ENCODE measurements around the gene ADAMTSL1. TPM values are rescaled to one million over a fixed set of nuclear protein-coding genes. Genes with fewer than 3 reads are reported as not detected.

Gene ADAMTSL1
- polyA plus RNA-seq, 2 of the 4 experiments (the other 2 are of a cell fraction), result 0.03 TPM; not detected in 1

DNA sequence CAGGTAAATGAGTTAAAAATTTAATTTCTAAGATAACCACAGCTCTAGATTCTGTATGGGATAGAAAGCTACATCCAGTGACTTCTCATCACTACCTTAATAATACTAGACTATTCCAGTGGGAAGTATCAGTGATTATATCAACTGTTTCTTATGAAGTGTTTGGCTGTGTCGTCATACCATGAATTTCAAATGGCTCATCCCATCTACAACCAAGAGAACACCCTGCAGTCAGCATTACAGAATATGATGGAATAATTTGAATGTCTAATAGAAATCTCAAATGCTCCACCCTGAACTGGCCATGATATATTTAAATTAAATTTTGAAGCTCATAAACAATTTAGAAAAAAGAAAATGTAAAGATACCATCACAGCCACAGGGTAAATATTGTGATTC, 245.0 kb downstream of the ADAMTSL1 start:
- ChIA-PET CTCF (interaction anchor here (0.7 kb wide), 1 partner anchor 48 kb away, joined by 3 read pairs; no protein-coding TSS in a partner anchor), POLR2A (no interaction called here)
- 6% methylated on average over 1 of the region's 1 CpG for WGBS (ENCODE audit: missing lambda C conversion rate)
- Histone ChIP-seq H3K4me2 (no peak overlapping the region), H3K4me3 (no peak overlapping the region), H3K27ac (no peak overlapping the region), H3K9me3 (no peaks in the 10 kb centered on the region), H3K4me1 (no peaks in the 10 kb centered on the region)
- FAIRE-seq (no peak), ATAC-seq (no peak), DNase-seq (ENCODE audit: low read depth in 1 of 2, low spot score in 1 of 2) (no peak)
- no peak for TF ChIP-seq RFX5 (IDR thresholded peaks at IDR 0.05)
- TF ChIP-seq EP300 (IDR thresholded peaks at IDR 0.05), result no peak
- TF ChIP-seq HEYL (CRISPR knock-in tag; IDR thresholded peaks at IDR 0.05), result no peak
- no peak for TF ChIP-seq CHD2 (IDR thresholded peaks at IDR 0.05; ENCODE audit: low read length, partially characterized antibody)
- TF ChIP-seq, protein P1, sequence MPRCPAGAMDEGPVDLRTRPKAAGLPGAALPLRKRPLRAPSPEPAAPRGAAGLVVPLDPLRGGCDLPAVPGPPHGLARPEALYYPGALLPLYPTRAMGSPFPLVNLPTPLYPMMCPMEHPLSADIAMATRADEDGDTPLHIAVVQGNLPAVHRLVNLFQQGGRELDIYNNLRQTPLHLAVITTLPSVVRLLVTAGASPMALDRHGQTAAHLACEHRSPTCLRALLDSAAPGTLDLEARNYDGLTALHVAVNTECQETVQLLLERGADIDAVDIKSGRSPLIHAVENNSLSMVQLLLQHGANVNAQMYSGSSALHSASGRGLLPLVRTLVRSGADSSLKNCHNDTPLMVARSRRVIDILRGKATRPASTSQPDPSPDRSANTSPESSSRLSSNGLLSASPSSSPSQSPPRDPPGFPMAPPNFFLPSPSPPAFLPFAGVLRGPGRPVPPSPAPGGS (IDR thresholded peaks at IDR 0.05), result no peak
- no peak for TF ChIP-seq FOSL2 (IDR thresholded peaks at IDR 0.05)
- TF ChIP-seq FOSL2 (CRISPR knock-in tag; IDR thresholded peaks at IDR 0.05), result no peak
- TF ChIP-seq MAFK (IDR thresholded peaks at IDR 0.05; ENCODE audit: partially characterized antibody), result no peak
- TF ChIP-seq, protein P2, sequence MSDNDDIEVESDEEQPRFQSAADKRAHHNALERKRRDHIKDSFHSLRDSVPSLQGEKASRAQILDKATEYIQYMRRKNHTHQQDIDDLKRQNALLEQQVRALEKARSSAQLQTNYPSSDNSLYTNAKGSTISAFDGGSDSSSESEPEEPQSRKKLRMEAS (IDR thresholded peaks at IDR 0.05), result no peak
- TF ChIP-seq RNF2 (IDR thresholded peaks at IDR 0.05; ENCODE audit: borderline replicate concordance, low read depth), result no peak
- TF ChIP-seq TFCP2L1 (CRISPR knock-in tag; IDR thresholded peaks at IDR 0.05), result no peak
- no peak for TF ChIP-seq HOXB13 (CRISPR knock-in tag; IDR thresholded peaks at IDR 0.05; ENCODE audit: low read depth)
- TF ChIP-seq CBX2 (IDR thresholded peaks at IDR 0.05; ENCODE audit: borderline replicate concordance, low read depth), result no peak
- TF ChIP-seq HOXB5 (CRISPR knock-in tag; IDR thresholded peaks at IDR 0.05), result no peak
- TF ChIP-seq EHMT2 (IDR thresholded peaks at IDR 0.05; ENCODE audit: low read depth), result no peak
- TF ChIP-seq HOXA7 (CRISPR knock-in tag; IDR thresholded peaks at IDR 0.05), result no peak

DNA sequence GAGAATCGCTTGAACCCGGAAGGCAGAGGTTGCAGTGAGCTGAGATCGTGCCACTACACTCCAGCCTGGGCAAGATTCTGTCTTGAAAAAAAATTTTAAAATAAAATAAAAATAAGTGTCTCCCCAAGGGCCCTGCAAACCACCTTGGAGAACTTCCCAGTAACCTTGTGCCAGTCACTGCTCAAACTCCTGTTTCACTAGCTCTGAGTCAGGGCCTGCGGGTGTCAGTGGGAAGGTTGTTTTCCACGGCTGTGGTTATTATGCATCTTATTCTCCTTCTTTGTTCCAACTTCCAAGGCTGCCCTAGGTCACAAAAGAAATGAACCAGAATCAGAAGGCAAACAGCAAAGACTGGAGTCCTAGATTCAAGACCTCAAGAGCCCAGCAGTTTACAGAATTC, 246.7 kb downstream of the ADAMTSL1 start:
- no peak overlapping the region for H3K4me2 ChIP-seq
- H3K27ac ChIP-seq, result no peak overlapping the region
- H3K4me3 ChIP-seq, result no peak overlapping the region
- 38% methylated on average over 5 of the region's 5 CpGs for WGBS (ENCODE audit: missing lambda C conversion rate)
- TF ChIP-seq, protein P3, sequence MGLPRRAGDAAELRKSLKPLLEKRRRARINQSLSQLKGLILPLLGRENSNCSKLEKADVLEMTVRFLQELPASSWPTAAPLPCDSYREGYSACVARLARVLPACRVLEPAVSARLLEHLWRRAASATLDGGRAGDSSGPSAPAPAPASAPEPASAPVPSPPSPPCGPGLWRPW (IDR thresholded peaks at IDR 0.05), result no peak
- TF ChIP-seq PHF8 (IDR thresholded peaks at IDR 0.05; ENCODE audit: borderline replicate concordance, low read depth) (no peak), RNF2 (IDR thresholded peaks at IDR 0.05; ENCODE audit: borderline replicate concordance, low read depth) (no peak), KDM1A (IDR thresholded peaks at IDR 0.05; ENCODE audit: low read depth) (no peak), BHLHE40 (IDR thresholded peaks at IDR 0.05; ENCODE audit: low read depth, low read length) (no peak), CBX8 (IDR thresholded peaks at IDR 0.05) (no peak), EHF (CRISPR knock-in tag; IDR thresholded peaks at IDR 0.05) (no peak), JUN (IDR thresholded peaks at IDR 0.05) (no peak), ZSCAN20 (CRISPR knock-in tag; IDR thresholded peaks at IDR 0.05) (no peak), SMC3 (IDR thresholded peaks at IDR 0.05) (no peak), MAFK (IDR thresholded peaks at IDR 0.05; ENCODE audit: partially characterized antibody) (no peak)
- TF ChIP-seq, protein P4, sequence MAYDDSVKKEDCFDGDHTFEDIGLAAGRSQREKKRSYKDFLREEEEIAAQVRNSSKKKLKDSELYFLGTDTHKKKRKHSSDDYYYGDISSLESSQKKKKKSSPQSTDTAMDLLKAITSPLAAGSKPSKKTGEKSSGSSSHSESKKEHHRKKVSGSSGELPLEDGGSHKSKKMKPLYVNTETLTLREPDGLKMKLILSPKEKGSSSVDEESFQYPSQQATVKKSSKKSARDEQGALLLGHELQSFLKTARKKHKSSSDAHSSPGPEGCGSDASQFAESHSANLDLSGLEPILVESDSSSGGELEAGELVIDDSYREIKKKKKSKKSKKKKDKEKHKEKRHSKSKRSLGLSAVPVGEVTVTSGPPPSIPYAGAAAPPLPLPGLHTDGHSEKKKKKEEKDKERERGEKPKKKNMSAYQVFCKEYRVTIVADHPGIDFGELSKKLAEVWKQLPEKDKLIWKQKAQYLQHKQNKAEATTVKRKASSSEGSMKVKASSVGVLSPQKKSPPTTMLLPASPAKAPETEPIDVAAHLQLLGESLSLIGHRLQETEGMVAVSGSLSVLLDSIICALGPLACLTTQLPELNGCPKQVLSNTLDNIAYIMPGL (CRISPR knock-in tag; IDR thresholded peaks at IDR 0.05; ENCODE audit: borderline replicate concordance), result no peak
- TF ChIP-seq, protein P5, sequence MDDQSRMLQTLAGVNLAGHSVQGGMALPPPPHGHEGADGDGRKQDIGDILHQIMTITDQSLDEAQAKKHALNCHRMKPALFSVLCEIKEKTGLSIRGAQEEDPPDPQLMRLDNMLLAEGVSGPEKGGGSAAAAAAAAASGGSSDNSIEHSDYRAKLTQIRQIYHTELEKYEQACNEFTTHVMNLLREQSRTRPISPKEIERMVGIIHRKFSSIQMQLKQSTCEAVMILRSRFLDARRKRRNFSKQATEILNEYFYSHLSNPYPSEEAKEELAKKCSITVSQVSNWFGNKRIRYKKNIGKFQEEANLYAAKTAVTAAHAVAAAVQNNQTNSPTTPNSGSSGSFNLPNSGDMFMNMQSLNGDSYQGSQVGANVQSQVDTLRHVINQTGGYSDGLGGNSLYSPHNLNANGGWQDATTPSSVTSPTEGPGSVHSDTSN (IDR thresholded peaks at IDR 0.05), result no peak
- ATAC-seq, result no peak
- FAIRE-seq, result no peak
- no peak for DNase-seq (ENCODE audit: low read depth in 1 of 2, low spot score in 1 of 2)
- no peaks in the 10 kb centered on the region for H3K4me1 ChIP-seq
- ChIA-PET POLR2A (no interaction called here), CTCF (interaction anchor here (1.5 kb wide), 1 partner anchor 8 kb away, joined by 3 read pairs; no protein-coding TSS in a partner anchor)
- no peaks in the 10 kb centered on the region for H3K9me3 ChIP-seq
